ENCODE data around the gene ARCN1. TPM values are rescaled to one million over a fixed set of nuclear protein-coding genes. Genes with fewer than 3 reads are reported as not detected.

Gene ARCN1
- total RNA-seq (2022; extraction: Qiagen RNA extraction; ENCODE audit: low read depth) = 82.9 to 104 TPM (median 90.8 TPM) in 5 replicates

DNA sequence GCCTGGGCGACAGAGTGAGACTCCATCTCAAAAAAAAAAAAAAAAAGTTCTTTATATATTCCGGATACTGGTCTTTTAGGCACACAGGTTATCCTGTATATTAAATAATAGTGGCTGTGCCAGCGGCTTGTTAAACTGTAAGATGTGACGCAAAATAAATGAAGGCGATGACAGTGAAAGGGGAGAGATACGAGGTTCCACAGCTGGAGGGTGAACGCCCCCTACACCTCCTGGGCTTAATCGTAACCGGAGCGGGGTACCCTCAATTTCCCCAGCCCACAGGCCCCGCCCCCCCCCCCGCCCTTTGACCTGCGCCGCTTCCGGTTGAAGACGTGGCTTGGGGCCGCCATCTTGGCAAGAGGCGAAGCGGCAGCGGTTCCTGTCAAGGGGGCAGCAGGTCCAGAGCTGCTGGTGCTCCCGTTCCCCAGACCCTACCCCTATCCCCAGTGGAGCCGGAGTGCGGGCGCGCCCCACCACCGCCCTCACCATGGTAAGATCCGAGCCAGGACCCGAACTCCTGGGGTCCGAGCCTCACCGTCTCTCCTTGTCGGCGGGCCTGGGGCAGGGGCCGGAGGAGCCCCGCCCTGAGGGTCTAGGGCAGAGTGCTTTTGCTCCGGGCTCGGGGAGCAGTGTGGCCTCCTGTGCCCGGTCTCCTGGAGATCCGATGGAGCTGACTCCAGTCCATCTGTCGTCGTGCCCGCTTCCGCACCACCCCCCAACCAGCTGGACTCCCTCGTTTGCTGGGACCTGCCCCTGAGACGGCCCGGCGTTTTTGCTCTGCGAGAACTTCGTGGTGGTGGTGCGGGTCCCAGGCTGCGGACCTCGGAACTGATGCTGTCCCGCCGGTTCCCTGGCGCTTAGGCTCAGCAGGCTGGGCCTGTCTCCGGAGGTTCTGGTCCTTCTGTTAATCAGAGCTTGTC lies at the start of gene ARCN1:
ARCN1 (plus strand) TSS at position 349 of the 920 bp plus-strand sequence; CDS start at position 488, 139 bp downstream.

GRCh38 chr11:118527109-118527508 lies 45.1 kb upstream of the ARCN1 start, which contains the start of gene TTC36:
Gene TTC36, plus strand, starts transcription at chr11:118527474. Its CDS starts 21 bp downstream, at chr11:118527495.

GRCh38 chr11:118530683-118531596 lies 41.3 kb upstream of the ARCN1 start, which contains the start of gene TMEM25:
Gene TMEM25, plus strand, starts transcription at chr11:118531192. Its CDS starts 610 bp downstream, at chr11:118531802.

GRCh38 chr11:118607401-118608359 lies 35.5 kb downstream of the ARCN1 start, which contains the start of gene PHLDB1:
Gene PHLDB1, plus strand, starts transcription at chr11:118607615. Its CDS starts 6,222 bp downstream, at chr11:118613837.

Other genes with a start within 250 kb of the ARCN1 start
- gene CD3D, start 229.7 kb upstream of the ARCN1 start, total RNA-seq (2022; extraction: Qiagen RNA extraction; ENCODE audit: low read depth) = 0.64 TPM in 1 of 5 replicates, not detected in the others
- gene CD3G, start 228.1 kb upstream of the ARCN1 start, total RNA-seq (2022; extraction: Qiagen RNA extraction; ENCODE audit: low read depth) = not detected in 5 replicates
- gene UBE4A, start 212.8 kb upstream of the ARCN1 start, total RNA-seq (2022; extraction: Qiagen RNA extraction; ENCODE audit: low read depth) = 6.8 to 10.9 TPM (median 10.4 TPM) in 5 replicates
- gene ATP5MG, start 170.8 kb upstream of the ARCN1 start, total RNA-seq (2022; extraction: Qiagen RNA extraction; ENCODE audit: low read depth) = 164 to 227 TPM (median 194 TPM) in 5 replicates
- 10.9 to 13.7 TPM (median 13.0 TPM) in 5 replicates for gene KMT2A, start 135.9 kb upstream of the ARCN1 start, total RNA-seq (2022; extraction: Qiagen RNA extraction; ENCODE audit: low read depth)
- not detected in 5 replicates for gene TTC36, start 44.9 kb upstream of the ARCN1 start, total RNA-seq (2022; extraction: Qiagen RNA extraction; ENCODE audit: low read depth)
- gene TMEM25, start 41.2 kb upstream of the ARCN1 start, total RNA-seq (2022; extraction: Qiagen RNA extraction; ENCODE audit: low read depth) = 0.31 to 0.83 TPM (median 0.67 TPM) in 5 replicates
- 15.5 to 17.8 TPM (median 16.4 TPM) in 5 replicates for gene IFT46, start 6.5 kb upstream of the ARCN1 start, total RNA-seq (2022; extraction: Qiagen RNA extraction; ENCODE audit: low read depth)
- gene PHLDB1, start 35.2 kb downstream of the ARCN1 start, total RNA-seq (2022; extraction: Qiagen RNA extraction; ENCODE audit: low read depth) = 9.3 to 10.8 TPM (median 10.0 TPM) in 5 replicates
- not detected in 5 replicates for gene TREH, start 107.2 kb downstream of the ARCN1 start, total RNA-seq (2022; extraction: Qiagen RNA extraction; ENCODE audit: low read depth)
- gene DDX6, start 218.8 kb downstream of the ARCN1 start, total RNA-seq (2022; extraction: Qiagen RNA extraction; ENCODE audit: low read depth) = 15.3 to 33.5 TPM (median 23.4 TPM) in 5 replicates

Measured in A549 treated with RU486 at 1 μM for 4 hours (cell line).